ENCODE results near the gene HOXA7.

GRCh38 chr7:27113991-27114769, 42.3 kb downstream of the HOXA7 start:
- no peak for TF ChIP-seq POLR2A (IDR thresholded peaks at IDR 0.05)
- TF ChIP-seq, protein P1, sequence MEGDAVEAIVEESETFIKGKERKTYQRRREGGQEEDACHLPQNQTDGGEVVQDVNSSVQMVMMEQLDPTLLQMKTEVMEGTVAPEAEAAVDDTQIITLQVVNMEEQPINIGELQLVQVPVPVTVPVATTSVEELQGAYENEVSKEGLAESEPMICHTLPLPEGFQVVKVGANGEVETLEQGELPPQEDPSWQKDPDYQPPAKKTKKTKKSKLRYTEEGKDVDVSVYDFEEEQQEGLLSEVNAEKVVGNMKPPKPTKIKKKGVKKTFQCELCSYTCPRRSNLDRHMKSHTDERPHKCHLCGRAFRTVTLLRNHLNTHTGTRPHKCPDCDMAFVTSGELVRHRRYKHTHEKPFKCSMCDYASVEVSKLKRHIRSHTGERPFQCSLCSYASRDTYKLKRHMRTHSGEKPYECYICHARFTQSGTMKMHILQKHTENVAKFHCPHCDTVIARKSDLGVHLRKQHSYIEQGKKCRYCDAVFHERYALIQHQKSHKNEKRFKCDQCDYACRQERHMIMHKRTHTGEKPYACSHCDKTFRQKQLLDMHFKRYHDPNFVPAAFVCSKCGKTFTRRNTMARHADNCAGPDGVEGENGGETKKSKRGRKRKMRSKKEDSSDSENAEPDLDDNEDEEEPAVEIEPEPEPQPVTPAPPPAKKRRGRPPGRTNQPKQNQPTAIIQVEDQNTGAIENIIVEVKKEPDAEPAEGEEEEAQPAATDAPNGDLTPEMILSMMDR (IDR thresholded peaks at IDR 0.05), result no peak
